HG03439 (cell line): ENCODE measurements around the gene ABI3BP.

Experiments
- ATAC-seq: cut with Tn5 transposase; IDR thresholded peaks from one replicate; pipeline ENCODE4 v1.9.1; 2021; ENCODE audit warnings: mild to moderate bottlenecking, moderate library complexity; ENCODE audit not compliant: unreplicated experiment

Gene ABI3BP

DNA sequence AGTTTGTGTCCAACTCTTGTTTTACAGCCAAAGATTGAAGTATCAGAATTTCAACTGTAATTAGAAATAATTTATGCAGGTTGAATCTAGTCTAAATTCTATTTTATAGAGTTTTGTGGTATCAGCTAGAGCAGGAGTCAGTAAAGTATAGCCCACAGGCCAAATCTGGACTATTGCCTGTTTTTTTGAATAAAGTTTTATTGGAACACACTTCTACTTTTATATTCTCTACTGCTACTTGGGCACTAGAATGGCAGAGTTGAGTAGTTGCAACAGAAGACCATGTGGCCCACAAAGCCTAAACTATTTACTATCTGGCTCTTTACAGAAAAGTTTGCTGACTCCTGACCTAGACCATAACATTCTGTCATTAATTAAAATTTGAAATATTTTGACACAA lies 247.6 kb downstream of the ABI3BP start:
- ATAC-seq, result no peak

GRCh38 chr3:100744671-100745070 lies 248.6 kb downstream of the ABI3BP start:
- ATAC-seq, result no peak

- ATAC-seq, result no peak
Measured at GRCh38 chr3:100743535-100743934, 249.7 kb downstream of the ABI3BP start.

DNA sequence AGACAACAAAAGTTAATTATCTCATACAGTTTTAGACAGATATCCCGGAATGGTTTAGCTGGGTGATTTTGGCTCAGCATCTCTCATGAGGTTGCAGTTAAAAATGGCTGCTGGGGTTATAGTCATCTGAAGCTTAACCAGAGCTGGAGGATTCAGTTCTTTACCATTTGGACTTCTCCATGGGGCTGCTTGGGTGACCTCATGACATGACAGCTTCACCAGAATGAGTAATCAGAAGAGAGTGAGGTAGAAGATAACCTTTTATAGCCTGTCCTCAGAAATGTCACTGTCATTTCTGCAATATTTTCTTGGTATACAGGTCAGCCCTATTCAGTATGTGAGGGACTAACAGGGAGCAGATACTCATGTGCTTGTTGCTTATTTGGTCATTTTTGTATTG lies 253.0 kb downstream of the ABI3BP start:
- ATAC-seq, result no peak

DNA sequence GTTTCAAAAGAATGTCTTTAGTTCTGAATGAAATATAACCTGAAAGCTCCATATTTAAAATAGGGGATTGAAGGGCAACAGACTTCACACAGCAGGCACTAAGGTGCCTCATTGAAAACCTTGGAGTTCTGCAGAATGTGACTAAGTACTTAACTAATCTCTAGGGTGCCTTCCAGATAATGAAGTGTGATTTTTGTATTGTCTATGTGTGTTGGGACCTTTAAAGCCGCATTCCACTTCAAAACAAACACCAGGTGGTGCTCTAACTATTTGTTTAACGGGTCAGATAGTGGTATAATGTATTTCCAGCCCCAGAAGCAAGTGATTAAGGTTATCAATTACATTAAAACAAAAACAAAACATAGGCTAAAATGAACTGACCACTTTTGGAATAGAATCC lies 255.9 kb downstream of the ABI3BP start:
- ATAC-seq, result no peak

GRCh38 chr3:100732435-100732834 lies 260.8 kb downstream of the ABI3BP start:
- ATAC-seq, result no peak

DNA sequence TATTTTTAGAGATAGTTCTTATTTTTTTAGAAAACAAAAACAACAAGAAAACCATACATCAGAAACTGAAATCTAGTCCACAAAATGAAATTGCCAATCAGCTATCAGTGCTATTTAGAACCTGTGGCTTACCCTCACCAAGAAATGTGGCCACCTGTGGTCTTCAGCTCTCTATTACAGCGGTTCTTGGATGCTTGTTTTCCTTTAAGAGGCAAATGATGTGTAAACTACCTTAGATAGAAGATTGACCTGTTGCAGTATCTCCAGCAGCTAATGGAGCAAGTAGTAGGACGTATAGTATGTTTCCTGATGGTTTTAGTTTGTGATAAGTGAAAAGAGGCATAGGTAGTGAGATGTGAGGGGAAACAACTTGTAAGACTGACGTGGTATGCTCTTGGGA lies 262.7 kb downstream of the ABI3BP start:
- ATAC-seq, result peak; percentile 57

- no peak for ATAC-seq
Measured at GRCh38 chr3:100726706-100727105, 266.5 kb downstream of the ABI3BP start.

DNA sequence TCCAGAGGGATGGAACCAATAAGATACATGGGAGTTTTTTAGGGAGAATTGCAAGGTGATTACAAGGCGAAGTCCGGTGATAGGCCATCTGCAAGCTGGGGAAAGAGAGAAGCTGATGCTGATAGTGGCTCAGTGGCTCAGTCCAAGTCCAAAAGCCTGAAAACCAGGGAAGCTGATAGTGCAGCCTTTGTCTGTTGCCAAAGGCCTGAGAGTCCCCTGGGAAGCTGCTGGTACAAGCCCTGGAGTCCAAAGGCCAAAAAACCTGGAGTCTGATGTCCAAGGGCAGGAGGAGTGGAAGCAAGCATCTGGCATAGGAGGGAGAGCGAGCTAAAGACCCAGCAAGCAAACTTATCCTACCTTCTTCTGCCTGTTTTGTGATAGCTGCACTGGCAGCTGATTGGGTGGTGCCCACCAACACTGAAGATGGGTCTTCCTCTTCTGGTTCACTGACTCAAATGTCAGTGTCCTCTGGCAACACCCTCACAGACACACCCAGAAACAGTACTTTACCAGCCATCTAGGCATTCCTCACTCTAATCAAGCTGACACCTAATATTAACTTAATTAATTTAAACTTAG lies 267.2 kb downstream of the ABI3BP start:
- ATAC-seq, result no peak

GRCh38 chr3:100720426-100720825 lies 272.8 kb downstream of the ABI3BP start:
- no peak for ATAC-seq

GRCh38 chr3:100719136-100719535 lies 274.1 kb downstream of the ABI3BP start:
- ATAC-seq, result no peak

GRCh38 chr3:100717637-100718487 lies 275.4 kb downstream of the ABI3BP start:
- ATAC-seq, result no peak

DNA sequence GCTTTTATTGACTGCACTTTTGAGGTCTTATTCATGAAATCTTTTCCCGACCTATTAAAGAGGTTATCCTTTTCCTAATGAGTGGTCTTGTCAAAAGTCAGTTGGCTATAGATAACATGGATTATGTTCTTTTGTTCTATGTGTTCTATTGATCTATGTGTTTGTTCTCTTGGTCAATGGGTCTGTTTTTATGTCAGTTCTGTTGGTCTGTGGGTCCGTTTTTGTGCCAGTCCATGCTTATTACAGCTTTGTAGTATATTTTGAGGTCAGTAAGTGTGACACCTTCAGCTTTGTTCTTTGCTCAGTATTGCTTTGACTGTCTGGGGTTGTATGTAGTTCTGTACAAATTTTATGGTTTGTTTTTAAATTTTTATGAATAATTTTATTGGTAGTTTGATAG lies 276.2 kb downstream of the ABI3BP start:
- ATAC-seq, result no peak

DNA sequence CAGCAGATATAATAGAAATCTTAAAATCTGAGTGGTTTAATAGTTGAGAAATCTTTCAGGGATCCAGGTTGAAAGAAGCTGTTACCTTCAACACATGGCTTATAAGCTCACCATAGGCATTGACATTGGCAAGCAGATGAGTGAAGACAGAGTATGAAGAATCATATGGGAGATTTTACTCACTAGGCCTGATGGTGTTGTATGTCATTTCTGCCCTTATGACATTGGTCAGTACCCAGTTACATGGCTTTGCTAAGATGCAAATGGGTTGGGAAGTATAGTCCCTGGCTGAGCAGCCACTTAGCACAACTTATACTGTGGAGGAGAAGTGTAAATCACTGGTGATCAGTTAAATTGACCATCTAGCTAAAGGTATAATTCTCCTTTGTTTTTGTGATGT lies 278.0 kb downstream of the ABI3BP start:
- ATAC-seq, result no peak

DNA sequence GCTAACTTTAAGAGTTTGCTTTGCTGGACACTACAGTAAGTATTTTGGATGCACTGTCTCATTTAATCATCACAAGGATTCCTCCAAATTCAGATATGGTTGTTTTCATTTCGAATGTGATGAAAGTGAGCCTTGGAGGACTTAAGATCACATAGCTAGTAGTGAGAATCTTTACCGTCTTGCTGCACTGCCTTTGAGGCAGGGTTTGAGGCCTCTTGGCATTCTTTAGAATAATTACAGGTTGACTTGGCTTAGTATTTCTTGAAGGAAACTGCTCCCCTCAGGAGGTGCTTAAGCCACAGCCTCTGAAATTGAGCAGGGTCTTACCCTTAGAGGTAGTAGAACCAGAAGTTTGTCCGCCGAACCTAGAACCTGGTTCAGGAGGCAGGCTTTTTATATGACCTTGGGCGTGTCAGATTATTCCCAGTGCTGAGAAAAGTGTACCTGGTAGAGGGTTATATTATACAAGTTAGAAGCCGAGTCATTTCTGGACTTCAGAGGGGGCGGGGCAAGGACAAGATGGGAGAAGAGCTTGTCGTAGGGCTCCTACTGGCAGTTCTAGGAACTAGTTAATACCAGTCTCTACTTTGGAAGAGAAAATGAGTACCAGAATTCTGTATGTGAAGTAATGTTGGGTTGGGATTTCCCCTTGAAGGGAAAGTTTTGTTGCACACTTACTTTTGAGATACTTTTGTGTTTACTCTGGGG lies 282.8 kb downstream of the ABI3BP start:
- ATAC-seq, result peak; percentile 40

GRCh38 chr3:100709842-100710260 lies 283.4 kb downstream of the ABI3BP start:
- peak; percentile 4 for ATAC-seq

GRCh38 chr3:100708989-100709841 lies 284.0 kb downstream of the ABI3BP start, which contains the start of gene TFG:
Gene TFG, plus strand, starts transcription at chr3:100709494. Its CDS starts 4,192 bp downstream, at chr3:100713686.
- ATAC-seq, result peak; percentile 97

GRCh38 chr3:100708644-100708988 lies 284.6 kb downstream of the ABI3BP start:
- ATAC-seq, result no peak

DNA sequence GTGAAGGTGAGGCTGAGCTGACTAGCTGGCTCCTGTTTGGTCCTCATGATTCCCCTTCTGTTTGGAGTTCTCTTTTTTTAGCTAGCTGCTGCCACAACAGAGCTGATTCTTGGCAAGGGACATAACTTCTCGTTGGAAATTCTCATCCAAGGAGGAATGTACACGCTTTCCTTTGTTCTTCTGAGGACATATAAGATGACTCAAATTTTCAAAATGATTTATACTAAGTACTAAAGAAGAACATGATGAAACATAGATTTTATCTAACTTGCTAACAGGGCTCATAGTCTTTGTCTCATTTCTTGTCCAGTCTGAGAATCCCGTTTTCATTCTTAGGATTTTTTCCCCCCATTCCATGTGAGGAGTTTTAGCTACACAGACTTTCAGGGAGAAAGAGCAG lies 286.9 kb downstream of the ABI3BP start:
- ATAC-seq, result no peak

- ATAC-seq, result no peak
Measured at GRCh38 chr3:100703865-100704264, 289.4 kb downstream of the ABI3BP start.

DNA sequence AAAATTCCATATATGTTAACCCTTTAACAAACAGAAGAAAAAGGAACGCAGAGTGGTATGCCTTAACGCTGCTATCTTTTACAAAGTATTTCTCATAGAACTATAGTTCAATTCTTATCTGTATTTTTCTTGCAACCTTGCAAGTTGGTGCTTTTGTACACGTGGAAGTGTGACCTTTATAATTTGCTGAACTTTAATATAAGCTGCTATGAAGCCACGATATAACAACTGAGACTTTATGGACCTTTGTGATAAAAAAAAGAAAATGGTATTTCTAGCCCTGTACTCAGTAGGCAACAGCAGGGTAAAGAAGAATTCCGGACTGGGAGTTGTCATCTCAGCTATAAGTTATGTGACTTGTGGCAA lies 290.3 kb downstream of the ABI3BP start:
- no peak for ATAC-seq
